GM12878 (cell line): Measurements from ENCODE around the gene C4BPB. TPM values are rescaled to one million over a fixed set of nuclear protein-coding genes. Genes with fewer than 3 reads are reported as not detected.
A peak's percentile ranks its signal among the peaks of the same experiment; 100 is the strongest.

ENCODE experiments used
- ATAC-seq: fragments of 200-7000 bp; cut with Tn5 transposase; 3 replicates; pipeline ENCODE4 v1.9.1; 2020; ENCODE audit warnings: mild to moderate bottlenecking, moderate library complexity
- BruUV-seq: library from RNA; stranded (reverse); fragments of 400-500 nt; replicated peaks from 2 replicates; lab custom pipeline; 2021; lab: Mats Ljungman, UMichigan
- CTCF ChIA-PET: fragments of 300-600 bp; sonication (Branson Sonifier 250); formaldehyde crosslinking; extraction: SDS; loops from one replicate; lab custom pipeline; 2021; ENCODE audit warnings: inconsistent platforms; lab: Yijun Ruan, JAX
- POLR2A ChIA-PET: fragments of 350-600 bp; formaldehyde crosslinking; extraction: SDS; loops from one replicate; lab custom pipeline; 2021; ENCODE audit warnings: inconsistent platforms; lab: Charles Lee
- RAD21 ChIA-PET: fragments of 300-600 bp; sonication (Branson Sonifier 250); formaldehyde crosslinking; loops from one replicate; lab custom pipeline; 2023; ENCODE audit warnings: antibody characterized with exemption; ENCODE audit not compliant: unreplicated experiment; lab: Charles Lee
- SMC1A ChIA-PET: fragments of 300-600 bp; sonication (Branson Sonifier 250); formaldehyde crosslinking; loops from one replicate; lab custom pipeline; 2023; ENCODE audit not compliant: unreplicated experiment, uncharacterized antibody; lab: Charles Lee
- DNase-seq: peaks from one replicate; pipeline ENCODE4 v3.0.0-alpha.2; 2011; ENCODE audit warnings: low read depth, low spot score
- FAIRE-seq: peaks from 3 replicates; lab custom pipeline; 2011; peaks lifted over from hg19 to GRCh38; lab: Jason Lieb, UNC
- H2AFZ ChIP-seq: 2 replicates; pipeline ENCODE4 v1.6.0; 2011; ENCODE audit warnings: low read depth, low read length, control low read depth; ENCODE audit not compliant: control insufficient read depth
- H3K27ac ChIP-seq: 2 replicates; pipeline ENCODE4 v1.5.1; 2011; ENCODE audit warnings: control low read depth; ENCODE audit not compliant: control insufficient read depth, insufficient read depth
- H3K27me3 ChIP-seq, 2 experiments: replicated peaks in 1 of 2; 2 replicates each; pipeline versions ENCODE4 v1.6.0 to v1.6.1; 2011; ENCODE audit warnings: low read length in 1 of 2; ENCODE audit not compliant: control insufficient read depth in 2 of 2, insufficient read depth in 2 of 2
- H3K36me3 ChIP-seq, 2 experiments: 2 replicates each; pipeline ENCODE4 v1.5.1; 2011; ENCODE audit warnings: low read length in 1 of 2; ENCODE audit not compliant: control insufficient read depth in 2 of 2, insufficient read depth in 2 of 2
- H3K4me1 ChIP-seq: 2 replicates; pipeline ENCODE4 v1.6.1; 2011; ENCODE audit warnings: mild to moderate bottlenecking, low read length, moderate library complexity, mixed read lengths; ENCODE audit not compliant: control insufficient read depth, insufficient read depth
- H3K4me2 ChIP-seq: 2 replicates; pipeline ENCODE4 v1.6.0; 2011; ENCODE audit warnings: control low read depth; ENCODE audit not compliant: control insufficient read depth, insufficient read depth
- H3K4me3 ChIP-seq: fragments of 200-600 bp; sonication (generic); 2 replicates; pipeline ENCODE4 v1.5.1; 2016
- H3K79me2 ChIP-seq: 2 replicates; pipeline ENCODE4 v1.6.0; 2011; ENCODE audit warnings: low read length; ENCODE audit not compliant: control insufficient read depth, insufficient read depth
- H3K9ac ChIP-seq: 2 replicates; pipeline ENCODE4 v1.8.0; 2011; ENCODE audit warnings: low read length, control low read depth, mixed read lengths; ENCODE audit not compliant: control insufficient read depth, insufficient read depth
- H3K9me3 ChIP-seq: replicated peaks from 3 replicates; pipeline ENCODE4 v1.5.1; 2011; ENCODE audit warnings: mild to moderate bottlenecking, low read length; ENCODE audit not compliant: control insufficient read depth, insufficient read depth
- H4K20me1 ChIP-seq: 2 replicates; pipeline ENCODE4 v1.6.0; 2011; ENCODE audit not compliant: control insufficient read depth, insufficient read depth
- ATF3 ChIP-seq: IDR thresholded peaks from 2 replicates; pipeline ENCODE4 v1.6.1; 2011; ENCODE audit warnings: low read depth, mild to moderate bottlenecking, low read length, moderate library complexity, borderline replicate concordance; ENCODE audit errors: extremely low read depth
- PML ChIP-seq: IDR thresholded peaks from 2 replicates; pipeline ENCODE4 v1.6.1; 2012; ENCODE audit warnings: low read length, inconsistent platforms
- REST ChIP-seq: IDR thresholded peaks from 2 replicates; pipeline ENCODE4 v1.6.1; 2012; ENCODE audit warnings: mild to moderate bottlenecking, low read depth, low read length
- SIN3A ChIP-seq: IDR thresholded peaks from 2 replicates; pipeline ENCODE4 v1.6.1; 2012; ENCODE audit warnings: low read depth, low read length, improper control_type of control experiment
- SREBF2 ChIP-seq: IDR thresholded peaks from 2 replicates; pipeline ENCODE4 v1.6.1; 2012; ENCODE audit warnings: mild to moderate bottlenecking, low read length
- WGBS: methylation state at CpG from one replicate; pipeline ENCODE4 v1.1.6; 2016; ENCODE audit warnings: low lambda C conversion rate; ENCODE audit not compliant: insufficient replicate concordance, insufficient coverage; ENCODE audit errors: missing lambda C conversion rate; 5-methylcytosine and 5-hydroxymethylcytosine counted together
- in situ Hi-C: fragments of 300-500 bp; cut with MboI; formaldehyde crosslinking; loops from 9 replicates; pipeline ENCODE4 v1.14.3; 2018; ENCODE audit warnings: mixed read lengths
- intact Hi-C: fragments of 100-400 bp; cut with micrococcal nuclease; formaldehyde crosslinking; loops from one replicate; pipeline ENCODE4 v1.14.2; 2022; ENCODE audit not compliant: unreplicated experiment
- polyA plus RNA-seq, 11 experiments: library from polyadenylated mRNA; depleted of rRNA in 4 of 11; unstranded in 6 of 11; stranded (reverse) in 5 of 11; fragments of >200 nt; fragmentation: Nextera tagmentation in 4 of 11; fragmentation: Illumina TruSeq in 1 of 11; extraction: Ambion mirVana in 4 of 11; extraction: Trizol in 1 of 11; gene quantifications; 1 replicate in 1 of 11; 2 replicates in 10 of 11; pipeline versions ENCODE4 v1.2.1 to v1.2.3, GENCODE V29; 2011 to 2016; ENCODE audit warnings: inconsistent platforms in 2 of 11, missing spikeins in 2 of 11, low read depth in 1 of 11
- total RNA-seq, 4 experiments: library from RNA; depleted of rRNA in 3 of 4; stranded (reverse); fragments of >200 nt in 3 of 4; fragmentation: Illumina TruSeq in 1 of 4; extraction: Trizol in 1 of 4; gene quantifications; 2 replicates each; pipeline versions ENCODE4 v1.2.1 to v1.2.3, GENCODE V29; 2013 to 2021

Gene C4BPB
- total and polyA plus RNA-seq, 10 of the 15 experiments (the other 5 are each of a cell fraction or from before 2014, with no cell fraction given), result 0.31 to 1.2 (median 0.53) TPM; not detected in 1

DNA sequence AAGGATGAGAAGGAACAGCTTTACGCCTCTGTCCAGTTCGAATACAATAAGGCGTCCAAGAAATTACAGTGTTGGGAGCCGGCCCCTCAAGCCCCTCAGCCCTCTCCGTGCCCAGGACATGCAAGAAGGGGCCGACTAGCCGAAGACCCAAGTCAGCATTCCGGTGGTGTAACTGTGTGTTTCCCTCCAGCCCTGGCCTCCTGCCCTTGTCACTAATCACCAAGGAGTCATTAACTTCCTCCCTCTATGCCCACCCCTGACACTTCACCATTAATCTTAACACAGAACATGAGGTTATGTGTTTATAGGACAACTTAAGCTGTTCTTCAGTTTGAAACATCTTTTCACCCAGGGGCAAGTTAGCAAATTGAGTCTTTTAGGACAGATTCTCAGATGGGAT, 16.4 kb upstream of the C4BPB start:
- CTCF ChIA-PET, result interaction anchor here (1.4 to 10.2 kb wide), 3 partner anchors 8 to 23 kb away, joined by 3 to 131 read pairs (median 11); partner anchors contain the start of genes PFKFB2 and YOD1
- Histone ChIP-seq H3K4me3 (no peak overlapping the region), H3K4me2 (no peak overlapping the region), H3K79me2 (no peaks in the 10 kb centered on the region), H4K20me1 (no peaks in the 10 kb centered on the region), H3K36me3 (no peaks in the 10 kb centered on the region)
- in situ Hi-C loops, result no loop called here
- DNase-seq, result no peak
- TF ChIP-seq ATF3 (no peak), SIN3A (no peak), PML (no peak)
- TF ChIP-seq, all 136 proteins: peak for 0
- Histone ChIP-seq H3K27ac (no peak overlapping the region), H2AFZ (no peak overlapping the region), H3K4me1 (peaks cover 12% of the 10 kb centered on the region), H3K9ac (no peak overlapping the region), H3K9me3 (no peaks in the 10 kb centered on the region), H3K27me3 (no peaks in the 10 kb centered on the region)
- WGBS, result 82% methylated on average over 8 of the region's 8 CpGs
- intact Hi-C loops, result no loop called here
- SMC1A ChIA-PET, result interaction anchor here (1.3 to 7.7 kb wide), 2 partner anchors 24 to 68 kb away, joined by 3 to 66 read pairs; partner anchors contain the start of gene YOD1
- POLR2A ChIA-PET, result no interaction called here
- ATAC-seq, result no peak
- no TSS peak for BruUV-seq
- RAD21 ChIA-PET, result interaction anchor here (1.4 to 1.5 kb wide), 2 partner anchors 140 to 359 kb away, joined by 3 to 4 read pairs; no protein-coding TSS in a partner anchor
- no peak for FAIRE-seq

GRCh38 chr1:207073906-207074820, 14.5 kb upstream of the C4BPB start:
- H3K4me2 ChIP-seq, result no peak overlapping the region
- SMC1A ChIA-PET, result interaction anchor here (1.0 to 7.7 kb wide), 4 partner anchors 10 to 332 kb away, joined by 3 to 66 read pairs (median 4); partner anchors contain the start of gene YOD1
- DNase-seq (no peak), ATAC-seq (no peak), FAIRE-seq (no peak)
- no peak overlapping the region for H3K9ac ChIP-seq
- no peak overlapping the region for H2AFZ ChIP-seq
- no TSS peak for BruUV-seq
- POLR2A ChIA-PET, result interaction anchor here (0.5 kb wide), 1 partner anchor 145 kb away, joined by 3 read pairs; no protein-coding TSS in a partner anchor
- WGBS, result 61% methylated on average over 4 of the region's 4 CpGs
- peaks cover 12% of the 10 kb centered on the region for H3K4me1 ChIP-seq
- H3K36me3 ChIP-seq, result no peaks in the 10 kb centered on the region
- CTCF ChIA-PET, result interaction anchor here (0.9 to 10.2 kb wide), 8 partner anchors 9 to 425 kb away, joined by 3 to 131 read pairs (median 10); partner anchors contain the start of genes PFKFB2 and YOD1
- no peak for TF ChIP-seq SREBF2
- TF ChIP-seq REST, result peak; percentile 52; the same call in 1 of the 2 replicates
- H3K79me2 ChIP-seq, result no peaks in the 10 kb centered on the region
- H4K20me1 ChIP-seq, result no peaks in the 10 kb centered on the region
- H3K4me3 ChIP-seq, result no peak overlapping the region
- intact Hi-C loops (no loop called here), in situ Hi-C loops (no loop called here)
- H3K27me3 ChIP-seq, result no peaks in the 10 kb centered on the region
- H3K9me3 ChIP-seq, result no peaks in the 10 kb centered on the region
- RAD21 ChIA-PET, result interaction anchor here (0.9 to 1.7 kb wide), 4 partner anchors 27 to 427 kb away, joined by 3 to 10 read pairs (median 4); no protein-coding TSS in a partner anchor
- H3K27ac ChIP-seq, result no peak overlapping the region
